Measurements from ENCODE around the gene DIO3.

GRCh38 chr14:101596742-101597141, 35.4 kb downstream of the DIO3 start:
- TF ChIP-seq YY1 (IDR thresholded peaks at IDR 0.05; ENCODE audit: insufficient read depth, insufficient read length) = no peak
- no peak for TF ChIP-seq SUZ12 (IDR thresholded peaks at IDR 0.05; ENCODE audit: extremely low read depth, insufficient read depth, insufficient read length)
